Endothelial cell of umbilical vein (primary cell): ENCODE results near the gene OPCML.

ENCODE experiments used
- CTCF ChIP-seq, 2 donors: IDR thresholded peaks; 1 replicate in 1 of 2; 2 replicates in 1 of 2; pipeline ENCODE4 v1.5.1; 2011; ENCODE audit warnings: low read length in 2 of 2, mild to moderate bottlenecking in 2 of 2, moderate library complexity in 2 of 2, control low read depth in 1 of 2, inconsistent platforms in 1 of 2, low read depth in 1 of 2; ENCODE audit not compliant: insufficient read depth in 1 of 2; ENCODE audit errors: extremely low read depth in 1 of 2
- EZH2 ChIP-seq: IDR thresholded peaks from 2 replicates; pipeline ENCODE4 v1.6.1; 2012; ENCODE audit warnings: borderline replicate concordance, low read depth, mild to moderate bottlenecking, moderate library complexity, low read length, inconsistent platforms; ENCODE audit not compliant: severe bottlenecking
- FOS ChIP-seq: IDR thresholded peaks from 2 replicates; pipeline ENCODE4 v1.6.1; 2011; ENCODE audit warnings: mild to moderate bottlenecking, low read length, moderate library complexity, borderline replicate concordance; ENCODE audit not compliant: insufficient read depth
- GATA2 ChIP-seq: IDR thresholded peaks from 2 replicates; pipeline ENCODE4 v1.7.0; 2011; ENCODE audit warnings: low read depth, mild to moderate bottlenecking, moderate library complexity, mixed read lengths, low read length; ENCODE audit not compliant: insufficient read length, insufficient read depth
- JUN ChIP-seq: IDR thresholded peaks from 2 replicates; pipeline ENCODE4 v1.6.1; 2011; ENCODE audit warnings: borderline replicate concordance, low read depth; ENCODE audit not compliant: insufficient read length, insufficient read depth
- MAX ChIP-seq: IDR thresholded peaks from 2 replicates; pipeline ENCODE4 v1.6.1; 2011; ENCODE audit not compliant: insufficient read depth, insufficient read length
- MYC ChIP-seq: IDR thresholded peaks from one replicate; pipeline ENCODE4 v1.6.1; 2011; ENCODE audit warnings: mild to moderate bottlenecking, low read depth, low read length
- POLR2A ChIP-seq: IDR thresholded peaks from 2 replicates; pipeline ENCODE4 v1.6.1; 2012; ENCODE audit warnings: low read depth, mild to moderate bottlenecking, control low read depth, low read length
- POLR2AphosphoS5 ChIP-seq: IDR thresholded peaks from 2 replicates; pipeline ENCODE4 v1.6.1; 2012; ENCODE audit warnings: low read depth, mild to moderate bottlenecking, control low read depth, low read length, moderate library complexity; ENCODE audit not compliant: insufficient read depth

- TF ChIP-seq CTCF (IDR thresholded peaks at IDR 0.05; ENCODE audit: extremely low read depth in 1 of 2, insufficient read depth in 1 of 2, low read depth in 1 of 2, low read length in 2 of 2), result no peak
- no peak for TF ChIP-seq POLR2A
- TF ChIP-seq MYC, result no peak
- TF ChIP-seq EZH2, result no peak
- no peak for TF ChIP-seq POLR2AphosphoS5
- TF ChIP-seq JUN, result no peak
- TF ChIP-seq MAX, result no peak
- TF ChIP-seq GATA2, result no peak
- no peak for TF ChIP-seq FOS
Observed at GRCh38 chr11:132873841-132874240, 658.5 kb downstream of the OPCML start.
